WTC11 (cell line): ENCODE data around the gene SPACA9. TPM values are rescaled to one million over a fixed set of nuclear protein-coding genes. Genes with fewer than 3 reads are reported as not detected.
A peak's percentile ranks its signal among the peaks of the same experiment; 100 is the strongest.

Experiments
- ATAC-seq: fragments of 200-7000 bp; cut with Tn5 transposase; 2 replicates; pipeline ENCODE4 v1.10.0; 2021; ENCODE audit warnings: mild to moderate bottlenecking, moderate library complexity
- CTCF ChIA-PET: fragments of 300-600 bp; sonication (Branson Sonifier 250); formaldehyde crosslinking; loops from one replicate; lab custom pipeline; 2021; ENCODE audit warnings: antibody characterized with exemption; lab: Charles Lee
- POLR2A ChIA-PET: fragments of 350-600 bp; sonication (Branson Sonifier 250); formaldehyde crosslinking; loops from one replicate; lab custom pipeline; 2021; ENCODE audit warnings: antibody characterized with exemption; lab: Charles Lee
- DNase-seq: peaks from one replicate; pipeline ENCODE4 v3.0.0; 2021; ENCODE audit warnings: low spot score
- H3K27ac Mint-ChIP-seq: 2 replicates; pipeline ENCODE4 v1.8.0; 2021; ENCODE audit warnings: mixed read lengths
- H3K27me3 Mint-ChIP-seq: 2 replicates; pipeline ENCODE4 v1.8.0; 2021; ENCODE audit warnings: low read depth, mild to moderate bottlenecking, moderate library complexity, mixed read lengths
- H3K36me3 Mint-ChIP-seq: 2 replicates; pipeline ENCODE4 v1.8.0; 2021; ENCODE audit warnings: mixed read lengths
- H3K4me1 Mint-ChIP-seq: 2 replicates; pipeline ENCODE4 v1.8.0; 2022; ENCODE audit warnings: mixed read lengths
- H3K4me3 Mint-ChIP-seq: 2 replicates; pipeline ENCODE4 v1.8.0; 2021; ENCODE audit warnings: mild to moderate bottlenecking, moderate library complexity, mixed read lengths
- H3K9me3 Mint-ChIP-seq: 2 replicates; pipeline ENCODE4 v1.8.0; 2021; ENCODE audit warnings: mixed read lengths
- ATF1 ChIP-seq: sonication (generic); formaldehyde crosslinking; IDR thresholded peaks from 2 replicates; pipeline ENCODE4 v1.8.1; 2023; ENCODE audit warnings: mild to moderate bottlenecking, moderate library complexity, missing genetic modification reagents
- CBFB ChIP-seq: sonication (generic); formaldehyde crosslinking; IDR thresholded peaks from 2 replicates; pipeline ENCODE4 v1.8.1; 2022; ENCODE audit warnings: mild to moderate bottlenecking, low read depth, missing genetic modification reagents
- ELF4 ChIP-seq: sonication (generic); formaldehyde crosslinking; IDR thresholded peaks from 2 replicates; pipeline ENCODE4 v1.8.1; 2022; ENCODE audit warnings: low read depth, mild to moderate bottlenecking, moderate library complexity, missing genetic modification reagents
- EMX1 ChIP-seq: fragments of 250-450 bp; sonication (Bioruptor Pico); IDR thresholded peaks from 2 replicates; pipeline ENCODE4 v1.8.0; 2021; ENCODE audit warnings: mild to moderate bottlenecking
- ESRRA ChIP-seq: sonication (generic); formaldehyde crosslinking; IDR thresholded peaks from 2 replicates; pipeline ENCODE4 v1.8.1; 2022; ENCODE audit warnings: mild to moderate bottlenecking, missing genetic modification reagents, borderline replicate concordance
- FOXJ3 ChIP-seq: sonication (generic); formaldehyde crosslinking; IDR thresholded peaks from 2 replicates; pipeline ENCODE4 v1.9.0; 2021; ENCODE audit warnings: missing genetic modification reagents, mild to moderate bottlenecking, borderline replicate concordance
- FOXP1 ChIP-seq: sonication (generic); formaldehyde crosslinking; IDR thresholded peaks from 2 replicates; pipeline ENCODE4 v1.8.0; 2022; ENCODE audit warnings: missing genetic modification reagents, mild to moderate bottlenecking, moderate library complexity, borderline replicate concordance
- GABPB1 ChIP-seq: sonication (generic); formaldehyde crosslinking; IDR thresholded peaks from 2 replicates; pipeline ENCODE4 v1.8.1; 2023; ENCODE audit warnings: mild to moderate bottlenecking, missing genetic modification reagents
- HMGA2 ChIP-seq: fragments of 250-450 bp; sonication (Bioruptor Pico); IDR thresholded peaks from 2 replicates; pipeline ENCODE4 v1.4.0; 2021; ENCODE audit warnings: mild to moderate bottlenecking, moderate library complexity
- JAZF1 ChIP-seq: fragments of 250-450 bp; sonication (Bioruptor Pico); IDR thresholded peaks from 2 replicates; pipeline ENCODE4 v1.9.0; 2021; ENCODE audit warnings: moderate library complexity, mild to moderate bottlenecking, inconsistent platforms
- NFATC4 ChIP-seq: fragments of 250-450 bp; sonication (Bioruptor Pico); IDR thresholded peaks from 2 replicates; pipeline ENCODE4 v1.9.0; 2021; ENCODE audit warnings: mild to moderate bottlenecking
- NR1H2 ChIP-seq: sonication (generic); formaldehyde crosslinking; IDR thresholded peaks from 2 replicates; pipeline ENCODE4 v1.9.0; 2021; ENCODE audit warnings: mild to moderate bottlenecking, moderate library complexity, missing genetic modification reagents
- NR2C2 ChIP-seq: sonication (generic); formaldehyde crosslinking; IDR thresholded peaks from 2 replicates; pipeline ENCODE4 v1.8.0; 2022; ENCODE audit warnings: mild to moderate bottlenecking, missing genetic modification reagents
- OVOL2 ChIP-seq: fragments of 250-450 bp; sonication (Bioruptor Pico); IDR thresholded peaks from 2 replicates; pipeline ENCODE4 v1.9.0; 2021; ENCODE audit warnings: mild to moderate bottlenecking, borderline replicate concordance
- RORB ChIP-seq: fragments of 250-450 bp; sonication (Bioruptor Pico); IDR thresholded peaks from 2 replicates; pipeline ENCODE4 v1.9.0; 2021; ENCODE audit warnings: mild to moderate bottlenecking
- SOX15 ChIP-seq: fragments of 250-450 bp; sonication (Bioruptor Pico); IDR thresholded peaks from 2 replicates; pipeline ENCODE4 v1.9.0; 2021; ENCODE audit warnings: mild to moderate bottlenecking
- TEAD1 ChIP-seq: sonication (generic); formaldehyde crosslinking; IDR thresholded peaks from 2 replicates; pipeline ENCODE4 v1.8.0; 2022; ENCODE audit warnings: mild to moderate bottlenecking, missing genetic modification reagents
- ZBTB21 ChIP-seq: sonication (generic); formaldehyde crosslinking; IDR thresholded peaks from 2 replicates; pipeline ENCODE4 v1.8.1; 2023; ENCODE audit warnings: mild to moderate bottlenecking, missing genetic modification reagents, borderline replicate concordance
- ZNF138 ChIP-seq: sonication (generic); formaldehyde crosslinking; conservative IDR thresholded peaks from 2 replicates; pipeline ENCODE4 v1.8.1; 2022; ENCODE audit warnings: mild to moderate bottlenecking, moderate library complexity, missing genetic modification reagents
- ZNF232 ChIP-seq: sonication (generic); formaldehyde crosslinking; IDR thresholded peaks from 2 replicates; pipeline ENCODE4 v1.8.0; 2022; ENCODE audit warnings: mild to moderate bottlenecking, missing genetic modification reagents
- ZNF396 ChIP-seq: fragments of 250-450 bp; sonication (Bioruptor Pico); IDR thresholded peaks from 2 replicates; pipeline ENCODE4 v1.8.0; 2021; ENCODE audit warnings: mild to moderate bottlenecking, moderate library complexity, borderline replicate concordance
- ZNF671 ChIP-seq: fragments of 250-450 bp; sonication (Bioruptor Pico); IDR thresholded peaks from 2 replicates; pipeline ENCODE4 v1.8.0; 2021; ENCODE audit warnings: mild to moderate bottlenecking
- total RNA-seq: library from RNA; stranded (reverse); gene quantifications from 3 replicates; pipeline ENCODE4 v1.2.3, GENCODE V29; 2021
- TF ChIP-seq, protein P1 (sequence below): sonication (generic); formaldehyde crosslinking; IDR thresholded peaks from 2 replicates; pipeline ENCODE4 v1.8.1; 2022; ENCODE audit warnings: missing genetic modification reagents, borderline replicate concordance
- TF ChIP-seq, protein P2 (sequence below): sonication (generic); formaldehyde crosslinking; IDR thresholded peaks from 2 replicates; pipeline ENCODE4 v1.8.1; 2023; ENCODE audit warnings: mild to moderate bottlenecking, missing genetic modification reagents, moderate library complexity
- TF ChIP-seq, protein P3 (sequence below): sonication (generic); formaldehyde crosslinking; conservative IDR thresholded peaks from 2 replicates; pipeline ENCODE4 v1.8.1; 2022; ENCODE audit warnings: mild to moderate bottlenecking, missing genetic modification reagents
- TF ChIP-seq, protein P4 (sequence below): fragments of 250-450 bp; sonication (Bioruptor Pico); IDR thresholded peaks from 2 replicates; pipeline ENCODE4 v2.1.2; 2022; ENCODE audit warnings: mild to moderate bottlenecking, moderate library complexity

SPACA9 gene
- total RNA-seq, 1 experiment from 2014 or later, result 0.48 TPM

DNA sequence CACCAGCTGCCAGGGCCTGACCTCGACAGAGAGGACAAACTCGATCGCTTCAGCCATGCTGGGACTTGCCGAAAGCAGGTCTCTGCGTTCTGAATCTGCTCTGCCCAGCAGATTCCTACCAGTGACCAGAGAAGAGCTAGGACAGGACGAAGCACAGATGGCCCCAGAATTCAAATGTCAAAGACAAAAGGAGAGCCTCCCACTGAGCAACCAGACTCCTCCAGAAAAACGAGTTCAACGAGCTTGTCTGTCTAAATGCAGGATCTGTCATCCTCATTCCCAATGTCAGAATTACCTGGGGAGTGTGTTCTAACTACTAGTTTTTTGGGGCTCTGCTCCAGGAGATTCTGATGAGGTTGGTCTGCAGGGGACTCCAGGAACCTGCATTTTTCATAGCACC, 14.0 kb upstream of the SPACA9 start:
- ChIA-PET CTCF (interaction anchor here (1.3 to 1.7 kb wide), 2 partner anchors 16 to 52 kb away, joined by 4 to 5 read pairs; no protein-coding TSS in a partner anchor), POLR2A (no interaction called here)
- no peak overlapping the region for H3K4me3 Mint-ChIP-seq
- no peak for DNase-seq
- H3K4me1 Mint-ChIP-seq, result peaks cover 16% of the 10 kb centered on the region
- H3K27ac Mint-ChIP-seq, result no peak overlapping the region
- no peaks in the 10 kb centered on the region for H3K36me3 Mint-ChIP-seq
- no peaks in the 10 kb centered on the region for H3K9me3 Mint-ChIP-seq
- no peaks in the 10 kb centered on the region; the same call in 1 of the 2 replicates for H3K27me3 Mint-ChIP-seq
- TF ChIP-seq, protein P1, sequence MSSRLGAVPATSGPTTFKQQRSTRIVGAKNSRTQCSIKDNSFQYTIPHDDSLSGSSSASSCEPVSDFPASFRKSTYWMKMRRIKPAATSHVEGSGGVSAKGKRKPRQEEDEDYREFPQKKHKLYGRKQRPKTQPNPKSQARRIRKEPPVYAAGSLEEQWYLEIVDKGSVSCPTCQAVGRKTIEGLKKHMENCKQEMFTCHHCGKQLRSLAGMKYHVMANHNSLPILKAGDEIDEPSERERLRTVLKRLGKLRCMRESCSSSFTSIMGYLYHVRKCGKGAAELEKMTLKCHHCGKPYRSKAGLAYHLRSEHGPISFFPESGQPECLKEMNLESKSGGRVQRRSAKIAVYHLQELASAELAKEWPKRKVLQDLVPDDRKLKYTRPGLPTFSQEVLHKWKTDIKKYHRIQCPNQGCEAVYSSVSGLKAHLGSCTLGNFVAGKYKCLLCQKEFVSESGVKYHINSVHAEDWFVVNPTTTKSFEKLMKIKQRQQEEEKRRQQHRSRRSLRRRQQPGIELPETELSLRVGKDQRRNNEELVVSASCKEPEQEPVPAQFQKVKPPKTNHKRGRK, result no peak
- TF ChIP-seq, protein P2, sequence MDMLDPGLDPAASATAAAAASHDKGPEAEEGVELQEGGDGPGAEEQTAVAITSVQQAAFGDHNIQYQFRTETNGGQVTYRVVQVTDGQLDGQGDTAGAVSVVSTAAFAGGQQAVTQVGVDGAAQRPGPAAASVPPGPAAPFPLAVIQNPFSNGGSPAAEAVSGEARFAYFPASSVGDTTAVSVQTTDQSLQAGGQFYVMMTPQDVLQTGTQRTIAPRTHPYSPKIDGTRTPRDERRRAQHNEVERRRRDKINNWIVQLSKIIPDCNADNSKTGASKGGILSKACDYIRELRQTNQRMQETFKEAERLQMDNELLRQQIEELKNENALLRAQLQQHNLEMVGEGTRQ (CRISPR knock-in tag), result no peak
- TF ChIP-seq TEAD1 (CRISPR knock-in tag), result no peak
- TF ChIP-seq NR2C2 (CRISPR knock-in tag), result no peak
- no peak; the same call in 1 of the 2 replicates for ATAC-seq

DNA sequence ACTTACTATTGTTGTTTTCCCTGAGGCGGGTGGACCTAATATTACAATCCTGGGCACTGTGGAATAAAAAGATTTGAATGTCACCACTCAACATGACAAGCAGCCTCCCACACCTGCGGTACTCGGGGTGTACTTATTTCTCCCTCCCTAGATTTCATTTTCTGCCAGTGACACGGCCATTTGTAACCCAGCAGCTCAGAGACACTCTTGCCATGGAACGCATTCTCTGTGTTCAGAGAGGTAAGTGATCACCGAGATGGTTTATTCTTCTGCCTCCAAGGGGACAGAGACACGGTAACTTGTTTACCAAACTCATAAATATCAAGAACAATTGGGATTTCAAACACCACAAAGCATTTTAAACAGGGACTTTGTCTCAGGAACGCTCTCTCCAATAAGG, 11.8 kb upstream of the SPACA9 start:
- CTCF ChIA-PET, result no interaction called here
- no peak for TF ChIP-seq ZNF396
- TF ChIP-seq ZBTB21 (CRISPR knock-in tag), result no peak
- TF ChIP-seq JAZF1 (CRISPR knock-in tag), result no peak
- TF ChIP-seq FOXP1 (CRISPR knock-in tag), result no peak
- TF ChIP-seq ZNF232, result no peak
- TF ChIP-seq, protein P3, sequence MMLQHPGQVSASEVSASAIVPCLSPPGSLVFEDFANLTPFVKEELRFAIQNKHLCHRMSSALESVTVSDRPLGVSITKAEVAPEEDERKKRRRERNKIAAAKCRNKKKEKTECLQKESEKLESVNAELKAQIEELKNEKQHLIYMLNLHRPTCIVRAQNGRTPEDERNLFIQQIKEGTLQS (CRISPR knock-in tag), result no peak
- TF ChIP-seq ESRRA (CRISPR knock-in tag), result no peak
- H3K4me1 Mint-ChIP-seq, result peaks cover 16% of the 10 kb centered on the region
- no peak overlapping the region for H3K27ac Mint-ChIP-seq
- DNase-seq (no peak), ATAC-seq (no peak)
- H3K36me3 Mint-ChIP-seq, result no peaks in the 10 kb centered on the region
- no peaks in the 10 kb centered on the region; the same call in 1 of the 2 replicates for H3K27me3 Mint-ChIP-seq
- H3K4me3 Mint-ChIP-seq, result no peak overlapping the region
- no peaks in the 10 kb centered on the region for H3K9me3 Mint-ChIP-seq
- POLR2A ChIA-PET, result no interaction called here

DNA sequence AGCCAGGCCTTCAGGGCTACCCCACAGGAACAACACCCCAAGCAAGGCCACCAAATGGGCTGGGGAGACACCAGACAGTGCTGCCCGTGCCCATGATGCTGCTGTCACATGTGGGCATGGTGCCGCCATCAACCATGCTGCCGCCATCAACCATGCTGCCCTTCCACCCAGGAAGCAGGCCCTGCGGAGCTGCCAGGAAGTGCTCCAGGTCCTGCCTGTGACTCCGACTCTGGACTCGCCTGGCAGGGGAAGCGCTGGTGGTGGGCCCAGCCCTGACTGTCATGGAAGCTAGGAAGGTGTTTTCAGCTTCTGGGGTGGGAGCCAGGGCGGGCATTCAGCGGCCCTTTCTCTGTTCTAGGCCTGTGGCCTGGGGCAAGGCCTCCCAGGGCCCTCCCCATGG, 9.4 kb upstream of the SPACA9 start:
- H3K9me3 Mint-ChIP-seq, result no peaks in the 10 kb centered on the region
- no peak overlapping the region for H3K27ac Mint-ChIP-seq
- POLR2A ChIA-PET, result no interaction called here
- no peak for DNase-seq
- H3K36me3 Mint-ChIP-seq, result no peaks in the 10 kb centered on the region
- H3K27me3 Mint-ChIP-seq, result no peaks in the 10 kb centered on the region; the same call in 1 of the 2 replicates
- ATAC-seq, result no peak
- TF ChIP-seq NR1H2, result 0 out of 2 replicates have a peak, but pooled peaks have one; percentile 22
- no peak for TF ChIP-seq NFATC4 (CRISPR knock-in tag)
- TF ChIP-seq, protein P2 (CRISPR knock-in tag), result no peak
- no peak for TF ChIP-seq SOX15 (CRISPR knock-in tag)
- no peak for TF ChIP-seq HMGA2 (CRISPR knock-in tag)
- TF ChIP-seq CBFB (CRISPR knock-in tag), result no peak
- peaks cover 9% of the 10 kb centered on the region for H3K4me1 Mint-ChIP-seq
- CTCF ChIA-PET, result no interaction called here
- no peak overlapping the region for H3K4me3 Mint-ChIP-seq

DNA sequence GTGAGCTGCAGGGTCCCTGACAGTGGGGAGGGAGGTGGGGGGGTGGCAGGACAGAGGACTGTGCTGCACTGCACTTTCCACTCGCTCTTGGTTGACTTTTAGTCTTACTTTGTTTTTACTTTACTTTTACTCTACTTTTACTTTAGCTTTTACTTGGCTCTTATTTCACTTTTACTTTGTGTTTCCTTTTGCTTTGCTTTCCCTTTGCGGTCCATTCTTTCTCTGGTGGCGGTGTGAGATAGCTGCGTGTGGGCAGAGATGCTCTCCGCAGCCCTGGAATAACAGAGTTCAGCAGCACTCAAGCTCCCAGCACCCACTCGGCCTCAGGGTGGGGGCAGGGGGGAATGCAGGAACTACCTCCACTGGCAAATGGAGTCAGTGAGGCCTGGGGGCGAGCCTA, 5.3 kb upstream of the SPACA9 start:
- Mint-ChIP-seq H3K36me3 (no peaks in the 10 kb centered on the region), H3K27me3 (peaks cover 28% of the 10 kb centered on the region), H3K27ac (0 out of 2 replicates have a peak overlapping the region, but pooled peaks have one; percentile 1), H3K9me3 (no peaks in the 10 kb centered on the region), H3K4me3 (no peak overlapping the region), H3K4me1 (no peaks in the 10 kb centered on the region)
- ATAC-seq (no peak), DNase-seq (no peak)
- CTCF ChIA-PET, result interaction anchor here (1.0 to 2.5 kb wide), 3 partner anchors 25 to 104 kb away, joined by 4 to 11 read pairs (median 5); no protein-coding TSS in a partner anchor
- POLR2A ChIA-PET, result no interaction called here
- no peak for TF ChIP-seq FOXJ3 (CRISPR knock-in tag)
- TF ChIP-seq ELF4 (CRISPR knock-in tag), result no peak
- TF ChIP-seq GABPB1 (CRISPR knock-in tag), result no peak
- no peak for TF ChIP-seq EMX1 (CRISPR knock-in tag)
- TF ChIP-seq RORB (CRISPR knock-in tag), result no peak
- TF ChIP-seq, protein P4, sequence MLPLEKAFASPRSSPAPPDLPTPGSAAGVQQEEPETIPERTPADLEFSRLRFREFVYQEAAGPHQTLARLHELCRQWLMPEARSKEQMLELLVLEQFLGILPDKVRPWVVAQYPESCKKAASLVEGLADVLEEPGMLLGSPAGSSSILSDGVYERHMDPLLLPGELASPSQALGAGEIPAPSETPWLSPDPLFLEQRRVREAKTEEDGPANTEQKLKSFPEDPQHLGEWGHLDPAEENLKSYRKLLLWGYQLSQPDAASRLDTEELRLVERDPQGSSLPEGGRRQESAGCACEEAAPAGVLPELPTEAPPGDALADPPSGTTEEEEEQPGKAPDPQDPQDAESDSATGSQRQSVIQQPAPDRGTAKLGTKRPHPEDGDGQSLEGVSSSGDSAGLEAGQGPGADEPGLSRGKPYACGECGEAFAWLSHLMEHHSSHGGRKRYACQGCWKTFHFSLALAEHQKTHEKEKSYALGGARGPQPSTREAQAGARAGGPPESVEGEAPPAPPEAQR, result no peak
- TF ChIP-seq ZNF138, result no peak
- TF ChIP-seq, protein P1, result no peak
- TF ChIP-seq ATF1 (CRISPR knock-in tag), result no peak
- no peak for TF ChIP-seq ZNF671 (CRISPR knock-in tag)
- no peak for TF ChIP-seq OVOL2 (CRISPR knock-in tag)
